Measurements from ENCODE around the gene PGK1.
A peak's percentile ranks its signal among the peaks of the same experiment; 100 is the strongest.

Gene PGK1

DNA sequence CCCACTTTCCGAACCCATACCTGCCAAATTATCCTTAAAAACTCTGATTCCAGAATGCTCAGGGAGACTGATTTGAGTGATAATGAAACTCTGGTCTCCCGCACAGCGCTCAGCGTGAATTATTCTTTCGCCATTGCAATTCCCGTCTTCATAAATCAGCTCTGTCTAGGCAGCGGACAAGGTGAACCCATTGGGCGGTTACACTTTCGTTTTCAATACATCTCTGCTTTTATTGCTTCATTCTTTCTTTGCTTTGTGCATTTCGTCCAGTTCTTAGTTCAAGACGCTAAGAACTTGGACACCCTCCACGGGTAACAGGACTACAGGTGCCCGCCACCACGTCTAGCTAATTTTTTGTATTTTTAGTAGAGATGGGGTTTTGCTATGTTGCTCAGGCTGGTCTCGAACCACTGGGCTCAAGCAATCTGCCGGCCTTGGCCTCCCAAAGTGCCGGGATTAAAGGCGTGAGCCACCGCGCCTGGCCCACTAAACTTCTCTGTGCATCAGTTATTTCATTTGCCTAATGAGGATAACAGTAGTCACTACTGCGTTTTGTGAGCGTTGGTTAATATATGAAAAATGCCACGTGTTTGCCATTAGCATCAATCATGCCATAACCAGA, 936 bp upstream of the PGK1 start:
- Mint-ChIP-seq H3K27me3 (no peaks in the 10 kb centered on the region), H3K4me1 (ENCODE audit: low read depth) (peaks cover 22% of the 10 kb centered on the region), H3K4me3 (peak overlapping the region; percentile 91), H3K9me3 (no peaks in the 10 kb centered on the region), H3K36me3 (ENCODE audit: low read depth) (peaks cover 39% of the 10 kb centered on the region), H3K27ac (peak overlapping the region; percentile 94)
- intact Hi-C loops (cut with micrococcal nuclease): no loop called here

DNA sequence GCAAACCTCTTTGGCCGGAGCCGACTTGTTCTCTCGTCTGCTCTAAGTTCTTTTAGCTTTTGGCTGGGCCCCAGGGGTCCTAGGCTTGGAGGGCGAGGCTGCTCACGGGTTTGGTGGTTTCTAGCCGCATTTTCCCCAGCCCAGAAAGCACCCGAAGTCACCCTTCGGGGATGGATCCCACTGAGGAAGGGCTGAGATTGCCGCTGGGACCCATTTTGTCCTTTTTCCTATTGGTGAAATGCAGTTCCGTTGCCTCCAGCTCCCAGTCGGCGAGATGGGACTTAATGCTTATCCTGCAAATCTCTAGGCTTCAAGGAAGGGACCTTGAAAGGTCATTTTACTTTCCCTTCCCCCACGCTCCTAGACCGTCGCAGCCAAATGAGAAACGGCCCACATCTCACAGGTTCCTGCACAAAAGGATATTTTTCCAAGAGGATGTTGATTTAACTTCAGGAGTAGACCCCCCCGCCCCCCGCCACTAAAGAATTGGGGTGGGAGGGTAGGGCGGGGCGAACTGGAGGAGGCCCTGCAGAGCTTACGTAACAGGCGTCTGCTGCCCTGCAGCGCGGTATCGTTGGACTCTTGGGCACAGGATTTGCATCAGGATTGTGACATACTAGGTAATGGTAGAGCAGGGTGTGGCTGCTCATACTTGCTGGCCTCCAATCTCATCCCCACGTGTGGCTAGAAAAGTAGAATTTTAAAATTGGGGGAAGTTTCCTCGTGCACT, 564 bp downstream of the PGK1 start:
- no peaks in the 10 kb centered on the region for H3K27me3 Mint-ChIP-seq
- H3K4me3 Mint-ChIP-seq: peak overlapping the region; percentile 91
- H3K9me3 Mint-ChIP-seq: no peaks in the 10 kb centered on the region
- peaks cover 42% of the 10 kb centered on the region for H3K36me3 Mint-ChIP-seq (ENCODE audit: low read depth)
- intact Hi-C loops (cut with micrococcal nuclease): loop anchor here (2.0 to 5.0 kb wide), 2 partner anchors 192 to 210 kb away; partner anchors contain the start of genes ATP7A and MAGT1
- H3K27ac Mint-ChIP-seq: peak overlapping the region; percentile 94
- peaks cover 29% of the 10 kb centered on the region for H3K4me1 Mint-ChIP-seq (ENCODE audit: low read depth)

DNA sequence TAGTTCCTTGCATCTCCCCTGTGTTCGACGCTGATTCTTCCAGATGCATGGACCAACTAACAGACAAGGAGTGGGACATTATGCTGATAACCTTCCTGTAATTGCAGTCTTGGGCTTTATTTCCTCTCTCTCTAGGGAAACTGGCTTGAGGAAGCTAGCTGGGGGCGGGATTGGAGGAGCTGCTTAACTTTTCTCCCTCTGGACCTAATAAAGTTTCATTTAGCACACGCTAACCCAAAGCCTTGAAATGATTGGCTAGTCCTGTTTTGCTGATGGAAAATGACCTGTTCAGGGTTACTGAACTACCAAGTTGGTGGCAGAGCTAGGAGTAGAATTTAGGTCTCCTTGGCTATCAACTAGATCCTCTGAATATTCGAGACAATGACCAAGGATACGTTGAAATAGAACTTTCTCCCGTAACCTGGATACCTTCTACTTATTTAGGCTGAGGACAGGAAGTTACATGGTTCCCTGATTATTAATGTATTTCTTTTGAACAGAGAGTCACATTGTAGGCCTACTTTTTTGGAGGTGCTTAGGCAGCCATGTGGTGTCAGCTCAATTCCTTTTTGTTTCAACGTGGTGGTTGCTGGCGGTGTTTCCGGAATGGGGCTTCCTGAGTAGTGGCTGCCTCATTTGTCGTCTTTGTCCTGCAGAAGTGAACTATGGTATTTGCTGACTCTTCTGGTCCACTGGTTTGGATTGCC, 2.0 kb downstream of the PGK1 start:
- H3K4me1 Mint-ChIP-seq (ENCODE audit: low read depth): peaks cover 29% of the 10 kb centered on the region

DNA sequence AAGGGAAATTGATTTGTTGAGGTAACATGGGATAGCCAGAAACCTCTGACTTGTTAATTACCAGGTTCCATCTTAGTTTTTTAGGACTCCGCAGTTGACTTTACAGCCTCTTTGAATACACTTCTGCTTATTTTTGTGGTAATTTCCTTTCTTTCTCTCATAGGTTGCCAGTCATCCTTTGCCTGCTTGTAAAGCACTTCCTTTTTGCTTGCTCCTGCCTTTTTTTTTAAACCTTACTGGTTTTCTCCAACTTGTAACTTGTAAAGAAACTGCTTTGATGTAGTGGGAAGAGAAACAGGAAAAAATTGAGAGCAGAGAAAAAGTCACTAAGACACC, 2.6 kb downstream of the PGK1 start:
- peaks cover 54% of the 10 kb centered on the region for H3K36me3 Mint-ChIP-seq (ENCODE audit: low read depth)
- peaks cover 29% of the 10 kb centered on the region for H3K4me1 Mint-ChIP-seq (ENCODE audit: low read depth)
- no peaks in the 10 kb centered on the region for H3K27me3 Mint-ChIP-seq
- H3K4me3 Mint-ChIP-seq: peak overlapping the region; percentile 91
- H3K9me3 Mint-ChIP-seq: no peaks in the 10 kb centered on the region
- intact Hi-C loops (cut with micrococcal nuclease): loop anchor here (5.0 kb wide), 1 partner anchor 194 kb away; the partner anchor contains the start of gene ATP7A
- peak overlapping the region; percentile 94 for H3K27ac Mint-ChIP-seq

More for the DNA sequence above, 2.0 kb downstream of the PGK1 start:
- peak overlapping the region; percentile 91 for H3K4me3 Mint-ChIP-seq
- H3K27ac Mint-ChIP-seq: peak overlapping the region; percentile 94
- intact Hi-C loops (cut with micrococcal nuclease): loop anchor here (2.0 to 5.0 kb wide), 2 partner anchors 194 to 211 kb away; partner anchors contain the start of genes ATP7A and MAGT1
- H3K27me3 Mint-ChIP-seq: no peaks in the 10 kb centered on the region
- H3K9me3 Mint-ChIP-seq: no peaks in the 10 kb centered on the region
- H3K36me3 Mint-ChIP-seq (ENCODE audit: low read depth): peaks cover 48% of the 10 kb centered on the region

DNA sequence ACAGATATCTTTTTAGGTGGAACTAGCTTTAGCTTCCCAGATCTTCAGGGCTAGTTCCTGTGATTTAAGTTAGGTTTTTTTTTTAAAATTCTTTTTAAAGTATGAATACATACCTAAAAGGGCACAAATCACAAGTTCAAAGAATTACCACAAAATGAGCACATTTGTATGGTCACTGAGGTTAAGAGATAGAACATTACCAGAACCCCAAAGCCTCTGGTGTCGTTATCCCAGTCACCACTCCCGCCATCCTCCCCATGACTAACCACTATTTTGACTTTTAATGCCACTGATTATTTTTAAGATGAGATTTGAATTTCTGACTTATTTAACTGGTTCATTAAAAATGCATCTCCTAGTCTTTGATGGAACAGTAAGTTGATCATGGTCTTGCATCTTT, 5.4 kb downstream of the PGK1 start:
- H3K4me1 Mint-ChIP-seq (ENCODE audit: low read depth): peaks cover 29% of the 10 kb centered on the region
- H3K4me3 Mint-ChIP-seq: no peak overlapping the region
- H3K27ac Mint-ChIP-seq: no peak overlapping the region
- no peaks in the 10 kb centered on the region for H3K9me3 Mint-ChIP-seq
- H3K36me3 Mint-ChIP-seq (ENCODE audit: low read depth): peaks cover 74% of the 10 kb centered on the region
- intact Hi-C loops (cut with micrococcal nuclease): loop anchor here (5.0 kb wide), 1 partner anchor 197 kb away; the partner anchor contains the start of gene ATP7A
- H3K27me3 Mint-ChIP-seq: no peaks in the 10 kb centered on the region

DNA sequence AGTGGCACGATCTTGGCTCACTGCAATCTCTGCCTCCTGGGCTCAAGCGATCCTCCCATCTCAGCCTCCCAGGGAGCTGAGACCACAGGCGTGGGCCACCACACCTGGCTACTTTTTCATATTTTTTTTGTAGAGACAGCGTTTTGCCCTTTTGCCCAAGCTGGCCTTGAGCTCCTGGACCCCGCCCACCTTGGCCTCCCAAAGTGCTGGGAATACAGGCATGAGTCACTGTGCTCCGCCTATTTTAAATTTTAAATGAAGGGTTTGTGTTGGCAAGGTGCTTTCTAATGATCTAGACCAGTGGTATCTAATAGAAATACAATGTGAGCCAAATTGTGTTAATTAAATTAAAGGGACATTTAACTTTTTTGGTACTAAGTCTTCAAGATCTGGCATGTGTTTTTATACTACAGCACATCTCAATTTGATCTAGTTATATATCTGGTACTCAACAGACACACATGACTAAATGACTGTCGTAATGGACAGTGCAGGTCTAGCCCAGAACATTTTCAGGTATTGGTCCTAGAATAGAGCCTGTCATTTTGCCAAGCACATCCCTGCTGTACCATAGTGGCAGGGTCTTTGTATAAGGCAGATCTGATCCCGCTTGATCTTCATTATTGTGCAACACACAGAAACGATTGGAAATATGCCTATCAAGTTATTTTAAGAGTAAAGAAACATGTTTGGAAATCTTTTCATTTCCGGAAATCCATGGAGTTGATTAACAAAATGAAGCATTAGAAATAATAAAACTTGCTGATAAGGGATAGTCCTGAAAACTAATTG, 7.3 kb downstream of the PGK1 start:
- Mint-ChIP-seq H3K9me3 (no peaks in the 10 kb centered on the region), H3K4me1 (ENCODE audit: low read depth) (peaks cover 25% of the 10 kb centered on the region), H3K4me3 (no peak overlapping the region), H3K36me3 (ENCODE audit: low read depth) (peaks cover 75% of the 10 kb centered on the region), H3K27ac (no peak overlapping the region), H3K27me3 (no peaks in the 10 kb centered on the region)
- intact Hi-C loops (cut with micrococcal nuclease): no loop called here

DNA sequence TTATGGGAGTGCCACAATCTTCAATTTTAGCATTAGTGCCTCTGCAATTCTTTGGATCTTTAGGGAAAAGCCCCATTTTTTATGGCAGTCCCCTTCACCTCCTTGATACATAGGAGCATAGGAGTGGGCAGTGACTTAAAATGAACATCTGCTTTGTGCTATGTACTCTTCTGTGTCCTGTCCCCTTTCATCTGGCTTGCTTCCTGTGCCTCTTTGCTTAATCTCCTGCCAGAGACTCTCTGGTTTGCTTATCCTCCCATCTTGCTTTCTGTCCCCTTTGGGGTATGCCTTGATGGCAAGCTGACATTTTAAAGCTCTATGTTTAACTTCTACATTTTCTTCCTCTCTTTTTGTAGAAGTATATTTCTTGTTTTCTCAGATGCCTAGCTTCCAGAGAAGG, 12.3 kb downstream of the PGK1 start:
- intact Hi-C loops (cut with micrococcal nuclease): no loop called here

DNA sequence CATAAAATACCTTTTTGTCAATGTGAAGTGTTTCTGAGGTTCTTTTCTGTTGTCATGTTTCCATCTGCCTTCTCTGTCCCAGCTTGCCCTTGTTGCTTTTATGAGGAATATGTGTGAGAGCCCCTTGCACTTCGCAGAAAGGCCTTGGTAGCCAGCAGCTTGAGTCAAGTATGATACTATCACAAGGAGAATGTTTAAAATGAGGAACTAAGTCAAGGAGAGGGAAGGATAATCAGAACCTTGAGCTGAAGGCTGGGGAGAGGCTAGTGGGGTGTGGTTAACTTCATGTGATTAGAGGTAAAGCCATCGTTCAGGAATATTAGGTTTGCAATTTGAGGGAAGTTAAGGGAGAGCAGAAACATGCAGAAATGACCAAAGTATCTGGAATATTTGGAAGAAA, 12.7 kb downstream of the PGK1 start:
- Mint-ChIP-seq H3K9me3 (no peaks in the 10 kb centered on the region), H3K27ac (peak overlapping the region; percentile 63), H3K4me3 (no peak overlapping the region), H3K4me1 (ENCODE audit: low read depth) (peaks cover 23% of the 10 kb centered on the region), H3K36me3 (ENCODE audit: low read depth) (peaks cover 86% of the 10 kb centered on the region), H3K27me3 (no peaks in the 10 kb centered on the region)
- intact Hi-C loops (cut with micrococcal nuclease): no loop called here

More for the DNA sequence above, 12.3 kb downstream of the PGK1 start:
- Mint-ChIP-seq H3K27ac (peak overlapping the region; percentile 63), H3K4me3 (no peak overlapping the region), H3K27me3 (no peaks in the 10 kb centered on the region), H3K9me3 (no peaks in the 10 kb centered on the region), H3K36me3 (ENCODE audit: low read depth) (peaks cover 86% of the 10 kb centered on the region), H3K4me1 (ENCODE audit: low read depth) (peaks cover 23% of the 10 kb centered on the region)

DNA sequence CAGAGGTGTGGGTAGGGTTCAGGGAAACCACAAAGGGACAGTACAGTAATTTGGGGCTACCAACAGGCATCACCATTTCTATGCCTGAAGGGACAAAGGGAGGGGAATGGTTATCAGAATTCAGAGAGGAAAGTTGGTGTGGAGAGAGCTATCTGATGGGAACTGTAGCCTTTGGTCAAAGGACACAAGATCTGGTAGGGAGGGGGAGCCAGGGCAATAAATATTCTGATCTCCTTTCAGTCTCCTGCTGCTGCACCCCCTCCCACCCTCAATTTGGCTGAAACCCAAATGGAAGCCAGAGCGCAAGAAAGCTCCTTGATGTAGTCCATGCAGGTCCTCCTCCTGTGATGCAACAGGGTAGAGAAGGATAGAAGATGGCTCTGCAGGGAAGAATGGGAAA, 14.6 kb downstream of the PGK1 start:
- intact Hi-C loops (cut with micrococcal nuclease): no loop called here
- Mint-ChIP-seq H3K27me3 (no peaks in the 10 kb centered on the region), H3K36me3 (ENCODE audit: low read depth) (peaks cover 91% of the 10 kb centered on the region), H3K4me3 (no peak overlapping the region), H3K4me1 (ENCODE audit: low read depth) (peaks cover 20% of the 10 kb centered on the region), H3K9me3 (no peaks in the 10 kb centered on the region), H3K27ac (no peak overlapping the region)

DNA sequence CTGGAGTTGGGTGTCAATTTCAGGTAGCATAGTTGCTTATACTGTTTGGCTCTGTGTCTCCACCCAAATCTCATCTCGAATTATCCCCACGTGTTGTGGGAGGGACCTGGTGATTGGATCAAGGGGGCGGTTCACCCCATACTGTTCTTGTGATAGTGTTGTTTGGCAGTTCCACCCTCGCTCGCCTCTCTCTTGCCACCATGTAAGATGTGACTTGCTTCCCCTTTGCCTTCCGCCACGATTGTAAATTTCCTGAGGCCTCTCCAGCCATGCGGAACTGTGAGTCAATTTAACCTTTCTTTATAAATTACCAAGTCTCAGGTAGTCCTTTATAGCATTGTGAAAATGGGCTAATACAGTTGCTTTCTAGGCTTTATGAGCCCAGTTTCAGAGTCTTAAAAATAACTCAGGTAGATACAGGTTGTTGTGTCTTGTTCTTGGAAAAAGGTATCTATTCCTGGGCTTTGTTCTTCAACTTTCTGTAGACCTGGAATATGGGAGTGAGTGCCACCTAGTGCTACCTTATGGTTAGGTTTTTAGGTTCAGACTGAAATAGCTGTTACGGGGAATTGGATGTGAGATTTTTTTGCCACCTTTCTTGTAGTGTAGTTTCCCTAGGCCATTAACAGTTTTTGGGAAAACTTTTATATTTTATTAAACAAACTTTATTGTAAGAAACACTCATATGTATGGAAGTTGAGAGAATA, 15.6 kb downstream of the PGK1 start:
- peaks cover 91% of the 10 kb centered on the region for H3K36me3 Mint-ChIP-seq (ENCODE audit: low read depth)
- H3K4me3 Mint-ChIP-seq: no peak overlapping the region
- no peak overlapping the region for H3K27ac Mint-ChIP-seq
- no peaks in the 10 kb centered on the region for H3K9me3 Mint-ChIP-seq
- intact Hi-C loops (cut with micrococcal nuclease): no loop called here
- H3K4me1 Mint-ChIP-seq (ENCODE audit: low read depth): peaks cover 17% of the 10 kb centered on the region
- no peaks in the 10 kb centered on the region for H3K27me3 Mint-ChIP-seq

DNA sequence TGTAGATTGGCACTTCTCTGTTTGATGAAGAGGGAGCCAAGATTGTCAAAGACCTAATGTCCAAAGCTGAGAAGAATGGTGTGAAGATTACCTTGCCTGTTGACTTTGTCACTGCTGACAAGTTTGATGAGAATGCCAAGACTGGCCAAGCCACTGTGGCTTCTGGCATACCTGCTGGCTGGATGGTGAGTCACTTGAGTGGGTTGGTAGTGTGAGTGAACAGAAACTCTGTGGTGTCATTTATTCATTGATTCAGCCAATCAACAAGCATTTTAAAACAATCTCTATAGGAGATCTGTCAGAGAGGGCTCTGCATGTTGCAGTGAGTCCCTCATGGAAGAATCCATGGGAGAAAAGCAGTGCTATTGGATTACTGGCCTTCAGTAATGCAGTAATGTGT, 19.1 kb downstream of the PGK1 start:
- Mint-ChIP-seq H3K9me3 (no peaks in the 10 kb centered on the region), H3K36me3 (ENCODE audit: low read depth) (peaks cover 91% of the 10 kb centered on the region), H3K27me3 (no peaks in the 10 kb centered on the region), H3K27ac (no peak overlapping the region), H3K4me3 (no peak overlapping the region), H3K4me1 (ENCODE audit: low read depth) (peaks cover 6% of the 10 kb centered on the region)
- intact Hi-C loops (cut with micrococcal nuclease): no loop called here

DNA sequence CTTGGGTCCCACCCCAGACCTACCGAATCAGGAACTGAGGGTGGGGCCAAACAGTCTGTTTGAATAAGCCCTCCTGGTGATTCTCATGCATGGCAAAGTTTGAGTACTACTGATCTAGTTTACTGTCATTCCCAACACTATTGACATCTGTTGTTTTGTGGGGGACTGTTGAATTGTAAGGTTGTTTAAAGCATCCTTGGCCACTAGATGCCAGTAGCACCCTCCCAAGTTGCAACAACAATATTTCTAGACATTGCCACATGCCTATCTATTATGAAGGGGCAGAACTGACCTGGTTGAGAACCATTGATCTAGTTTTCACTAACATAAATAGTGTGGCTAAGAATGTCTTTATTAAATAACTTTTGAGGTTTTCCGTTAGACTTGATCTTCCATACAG, 20.3 kb downstream of the PGK1 start:
- Mint-ChIP-seq H3K4me1 (ENCODE audit: low read depth) (no peaks in the 10 kb centered on the region), H3K27ac (no peak overlapping the region), H3K9me3 (no peaks in the 10 kb centered on the region), H3K36me3 (ENCODE audit: low read depth) (peaks cover 91% of the 10 kb centered on the region), H3K4me3 (no peak overlapping the region), H3K27me3 (no peaks in the 10 kb centered on the region)
- intact Hi-C loops (cut with micrococcal nuclease): no loop called here

DNA sequence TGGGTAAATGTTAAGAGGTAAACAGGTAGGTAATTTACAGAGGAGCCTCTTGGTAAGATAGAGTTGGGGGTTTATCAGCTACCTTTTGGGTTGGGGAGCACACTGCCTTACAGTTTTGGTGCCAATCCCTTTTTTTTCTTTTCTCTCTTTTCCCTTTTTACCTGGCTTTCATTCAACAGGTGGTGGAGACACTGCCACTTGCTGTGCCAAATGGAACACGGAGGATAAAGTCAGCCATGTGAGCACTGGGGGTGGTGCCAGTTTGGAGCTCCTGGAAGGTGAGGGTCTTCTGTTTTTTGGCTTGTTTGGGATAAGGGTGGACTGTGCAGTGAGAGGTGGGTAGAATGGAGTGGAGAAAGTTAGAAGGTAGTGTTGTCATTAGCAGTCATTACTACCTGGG, 21.1 kb downstream of the PGK1 start:
- Mint-ChIP-seq H3K9me3 (no peaks in the 10 kb centered on the region), H3K4me1 (ENCODE audit: low read depth) (no peaks in the 10 kb centered on the region), H3K4me3 (no peak overlapping the region), H3K27me3 (no peaks in the 10 kb centered on the region), H3K36me3 (ENCODE audit: low read depth) (peaks cover 87% of the 10 kb centered on the region), H3K27ac (peak overlapping the region; percentile 22)
- intact Hi-C loops (cut with micrococcal nuclease): no loop called here
